Measurements from ENCODE around the gene DEFB114.

DEFB114 gene

DNA sequence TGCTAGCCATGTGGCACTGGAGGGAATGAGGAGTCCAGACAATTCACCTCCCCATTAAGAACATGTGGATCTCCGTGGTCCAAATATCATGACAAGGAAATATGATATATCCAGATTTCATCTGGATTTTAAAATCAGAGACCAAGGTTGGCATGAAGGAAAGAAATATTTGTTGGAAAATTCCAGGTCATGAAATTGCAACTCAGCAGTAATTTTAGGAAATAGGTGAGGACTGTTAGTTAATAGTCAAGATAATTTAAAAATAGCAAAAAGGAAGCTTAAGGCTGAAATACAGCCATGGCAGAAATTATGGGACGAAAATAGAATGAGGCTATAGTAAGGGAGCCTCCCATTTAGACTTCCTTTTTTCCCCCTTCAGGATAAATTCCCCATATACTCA, 26.9 kb downstream of the DEFB114 start:
- CTCF ChIA-PET: no interaction called here
- TF ChIP-seq ZNF488 (tag by site-specific recombination; IDR thresholded peaks at IDR 0.05) (no peak), ATF2 (tag by site-specific recombination; IDR thresholded peaks at IDR 0.05; ENCODE audit: low read depth) (no peak), ZNF121 (tag by site-specific recombination; IDR thresholded peaks at IDR 0.05) (no peak), ZNF548 (tag by site-specific recombination; IDR thresholded peaks at IDR 0.05) (no peak), ZNF529 (tag by site-specific recombination; IDR thresholded peaks at IDR 0.05; ENCODE audit: insufficient replicate concordance) (no peak), KLF9 (tag by site-specific recombination; IDR thresholded peaks at IDR 0.05; ENCODE audit: low read depth) (no peak), ZBTB48 (tag by site-specific recombination; IDR thresholded peaks at IDR 0.05) (no peak), ZNF112 (tag by site-specific recombination; IDR thresholded peaks at IDR 0.05) (no peak), MYNN (tag by site-specific recombination; IDR thresholded peaks at IDR 0.05; ENCODE audit: borderline replicate concordance) (no peak), ZNF184 (tag by site-specific recombination; IDR thresholded peaks at IDR 0.05) (no peak)

GRCh38 chr6:49935387-49935786, 28.6 kb downstream of the DEFB114 start:
- H3K27ac ChIP-seq (ENCODE audit: extremely low read depth, low read depth, low read length): no peak overlapping the region
- ChIA-PET POLR2A (no interaction called here), CTCF (no interaction called here)
- no peaks in the 10 kb centered on the region for H3K9me3 ChIP-seq (ENCODE audit: control insufficient read depth, insufficient read depth, low read depth, low read length)
- H3K36me3 ChIP-seq (ENCODE audit: control insufficient read depth in 2 of 2, insufficient read depth in 1 of 2, low read length in 2 of 2): no peaks in the 10 kb centered on the region
- no peak overlapping the region for H3K4me3 ChIP-seq (ENCODE audit: low read depth, low read length)
- H3K4me1 ChIP-seq (ENCODE audit: control insufficient read depth, insufficient read depth, low read length): no peaks in the 10 kb centered on the region
- TF ChIP-seq ATF2 (tag by site-specific recombination; IDR thresholded peaks at IDR 0.05; ENCODE audit: low read depth) (no peak), HIC1 (tag by site-specific recombination; IDR thresholded peaks at IDR 0.05) (no peak), ZNF785 (tag by site-specific recombination; IDR thresholded peaks at IDR 0.05) (no peak), SCRT1 (tag by site-specific recombination; IDR thresholded peaks at IDR 0.05; ENCODE audit: borderline replicate concordance) (no peak), ZNF146 (tag by site-specific recombination; IDR thresholded peaks at IDR 0.05) (no peak), ZBTB11 (tag by site-specific recombination; conservative IDR thresholded peaks at IDR 0.05; ENCODE audit: low read depth) (no peak), ZNF18 (tag by site-specific recombination; IDR thresholded peaks at IDR 0.05) (no peak), ZSCAN5A (tag by site-specific recombination; IDR thresholded peaks at IDR 0.05) (no peak), YY1 (tag by site-specific recombination; IDR thresholded peaks at IDR 0.05) (no peak), IKZF3 (tag by site-specific recombination; IDR thresholded peaks at IDR 0.05) (no peak), ZNF138 (tag by site-specific recombination; IDR thresholded peaks at IDR 0.05; ENCODE audit: borderline replicate concordance) (no peak), ZNF624 (tag by site-specific recombination; IDR thresholded peaks at IDR 0.05) (no peak), ZNF174 (tag by site-specific recombination; IDR thresholded peaks at IDR 0.05) (no peak)
- TF ChIP-seq, protein P1, sequence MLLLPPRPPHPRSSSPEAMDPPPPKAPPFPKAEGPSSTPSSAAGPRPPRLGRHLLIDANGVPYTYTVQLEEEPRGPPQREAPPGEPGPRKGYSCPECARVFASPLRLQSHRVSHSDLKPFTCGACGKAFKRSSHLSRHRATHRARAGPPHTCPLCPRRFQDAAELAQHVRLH (tag by site-specific recombination; IDR thresholded peaks at IDR 0.05): no peak

More for the DNA sequence above, 26.9 kb downstream of the DEFB114 start:
- Histone ChIP-seq H3K4me3 (ENCODE audit: low read depth, low read length) (no peak overlapping the region), H3K27ac (ENCODE audit: extremely low read depth, low read depth, low read length) (no peak overlapping the region), H3K9me3 (ENCODE audit: control insufficient read depth, insufficient read depth, low read depth, low read length) (no peaks in the 10 kb centered on the region), H3K4me1 (ENCODE audit: control insufficient read depth, insufficient read depth, low read length) (no peaks in the 10 kb centered on the region), H3K36me3 (ENCODE audit: control insufficient read depth in 2 of 2, insufficient read depth in 1 of 2, low read length in 2 of 2) (no peaks in the 10 kb centered on the region)
- POLR2A ChIA-PET: no interaction called here
